Bone marrow (tissue), 2 donors: ENCODE results near the gene PDYN.

ENCODE experiments used
- DNase-seq, 2 donors: peaks; one replicate each; lab custom pipeline; 2025; lab: John Stamatoyannopoulos, UW

The PDYN gene

DNA sequence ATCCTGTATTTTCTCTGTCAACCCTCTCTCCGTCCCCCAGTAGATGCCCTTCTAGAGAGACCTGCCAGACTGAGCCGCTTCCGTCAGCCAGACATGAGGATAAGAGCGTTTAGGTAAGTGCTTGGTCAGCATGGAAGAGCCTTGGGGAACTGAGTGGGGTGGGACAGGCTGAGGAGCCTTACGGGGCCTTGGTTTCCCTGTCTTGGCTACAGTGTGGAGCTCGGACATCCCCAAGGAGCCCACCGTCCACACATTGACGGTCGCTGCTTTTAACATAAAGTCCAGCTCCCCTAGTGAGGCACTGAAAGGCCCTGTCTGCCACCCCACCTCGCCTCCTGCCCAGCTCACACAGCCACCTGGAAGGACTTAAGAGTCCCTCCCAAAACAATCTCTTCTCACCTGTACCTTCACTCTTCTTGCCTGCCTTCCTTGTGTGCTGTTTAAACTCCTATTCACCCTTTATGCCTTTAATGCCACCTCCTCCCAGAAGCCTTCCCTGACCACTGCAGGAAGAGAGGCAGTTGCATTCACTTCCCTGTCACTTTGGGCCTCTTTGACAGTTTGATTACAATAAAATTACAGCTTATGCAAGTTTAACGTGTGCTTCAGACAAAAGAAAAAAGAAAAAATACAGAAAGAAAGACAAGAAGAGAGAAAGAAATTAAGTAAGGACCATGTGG is 42.3 kb downstream of the PDYN start:
- DNase-seq = no peak

DNA sequence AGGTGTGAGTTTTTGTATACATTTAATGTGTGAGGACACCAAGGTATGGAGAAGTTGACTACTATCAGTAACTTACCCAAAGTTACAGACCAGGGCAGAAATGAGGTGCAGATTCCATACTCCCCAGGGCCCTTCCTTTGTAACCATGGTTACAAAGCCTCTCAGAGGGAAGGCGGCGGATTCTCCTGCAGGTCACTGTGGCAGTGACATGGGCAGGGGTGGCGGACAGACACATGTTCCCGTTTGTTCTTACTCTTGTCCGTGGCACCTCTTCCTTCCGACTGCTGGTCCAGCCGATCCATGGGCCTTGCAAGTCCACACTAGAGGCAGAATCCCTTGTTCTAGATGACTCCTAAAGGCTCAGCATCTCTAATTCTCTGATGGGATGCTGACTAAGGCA is 43.0 kb downstream of the PDYN start:
- no peak for DNase-seq

DNA sequence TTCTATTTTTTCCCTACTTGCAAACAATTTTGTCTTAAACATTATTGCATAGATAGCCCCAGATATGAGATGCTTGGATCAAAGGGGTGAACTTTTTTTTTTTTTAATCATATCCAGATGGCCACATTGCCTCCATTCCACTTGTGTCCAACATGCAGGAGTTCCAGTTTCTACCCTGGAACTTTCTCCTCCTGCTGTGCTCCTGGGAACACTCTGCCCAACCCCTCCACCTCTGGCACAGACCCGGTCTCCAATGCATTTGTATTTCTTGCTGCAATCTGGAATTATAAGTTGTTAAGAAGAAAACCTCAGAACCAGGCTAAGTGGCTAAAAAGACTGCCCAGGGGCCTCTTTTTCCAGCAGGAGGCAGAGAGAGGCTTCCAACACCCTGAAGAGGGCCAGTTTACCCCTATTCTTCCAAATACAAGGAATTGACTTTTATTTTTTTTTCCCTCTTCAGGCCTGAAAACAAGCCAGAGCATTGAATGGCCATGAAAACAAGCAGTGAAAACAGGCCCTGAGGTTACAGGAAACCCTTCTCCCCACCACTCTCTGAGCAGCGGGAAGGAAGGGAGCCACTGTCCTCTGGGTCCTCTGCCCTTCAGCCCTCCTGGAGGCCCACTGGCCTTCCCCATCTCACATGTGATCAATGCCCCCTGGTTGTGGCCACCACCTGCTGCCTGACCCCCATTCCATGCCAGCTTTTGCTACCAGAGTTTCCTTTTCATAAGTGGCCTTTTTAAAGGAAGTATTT is 44.3 kb downstream of the PDYN start:
- DNase-seq = no peak

- DNase-seq = no peak
Measured at GRCh38 chr20:1947535-1947846, 46.4 kb downstream of the PDYN start.

DNA sequence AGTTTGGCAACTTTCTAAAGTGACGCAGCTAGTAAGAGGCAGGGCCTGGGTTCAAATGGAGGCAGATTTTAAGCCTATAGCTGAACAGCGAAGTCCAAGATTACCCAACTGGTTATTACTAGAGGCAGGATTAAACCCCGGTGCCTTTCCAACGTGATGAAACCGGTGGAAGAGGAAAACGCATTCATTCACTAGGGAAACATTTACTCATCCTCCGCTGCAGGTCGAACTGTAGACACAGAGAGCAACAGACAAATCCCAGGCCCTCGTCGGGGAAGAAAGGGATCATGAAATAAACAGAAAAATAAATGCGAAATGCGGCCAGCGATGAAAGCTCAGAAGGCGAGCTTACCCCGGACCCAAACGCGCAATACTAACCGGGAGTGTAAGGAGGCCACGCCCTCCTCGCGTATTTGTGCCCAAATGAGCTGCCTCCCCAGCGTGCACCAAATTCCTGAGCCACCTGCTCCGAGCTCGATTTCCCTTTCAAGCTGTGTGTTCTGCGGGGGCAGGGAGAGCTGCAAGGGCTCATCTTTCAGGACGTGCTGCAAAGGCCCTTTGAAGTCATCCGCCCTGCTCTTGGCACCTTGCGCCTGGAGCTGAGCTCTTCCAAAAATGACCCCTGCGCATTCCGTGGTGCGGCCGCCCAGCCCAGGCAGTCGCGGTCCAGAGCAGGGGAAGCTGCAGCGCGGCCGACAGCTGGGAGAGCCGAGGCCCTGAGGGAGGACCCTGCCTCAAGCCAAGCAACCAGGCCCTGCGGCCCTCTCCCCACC is 46.9 kb downstream of the PDYN start:
- DNase-seq = peak in 1 of 2 donors; percentile 23

- DNase-seq = no peak
Measured at GRCh38 chr20:1946442-1946761, 47.5 kb downstream of the PDYN start.

DNA sequence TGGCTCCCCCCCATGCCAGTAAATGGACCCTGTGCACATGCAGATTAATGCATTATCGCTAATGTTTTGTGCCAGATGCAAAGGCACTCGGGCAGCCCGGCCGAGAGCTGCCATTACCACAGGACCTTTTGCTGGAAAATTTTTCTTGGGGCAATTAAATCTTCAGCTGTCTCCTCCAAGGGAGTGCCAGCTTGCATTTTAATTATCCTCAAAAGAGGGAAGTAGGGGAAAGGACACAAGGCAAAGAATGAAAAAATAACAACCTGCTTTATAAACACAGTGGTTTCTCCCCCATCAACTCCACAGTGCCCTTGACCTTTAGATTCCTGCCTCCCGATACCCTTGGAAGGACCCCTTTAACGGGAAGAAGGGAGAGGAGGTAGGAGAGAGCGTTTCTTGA is 48.2 kb downstream of the PDYN start:
- no peak for DNase-seq

GRCh38 chr20:1945134-1945618 is 48.7 kb downstream of the PDYN start:
- peak in 1 of 2 donors; percentile 72 for DNase-seq

- DNase-seq = no peak
Measured at GRCh38 chr20:1944345-1945091, 49.3 kb downstream of the PDYN start.

GRCh38 chr20:1943275-1944002 is 50.4 kb downstream of the PDYN start:
- DNase-seq = peak in 1 of 2 donors; percentile 15

GRCh38 chr20:1942486-1943274 is 51.2 kb downstream of the PDYN start:
- DNase-seq = no peak

DNA sequence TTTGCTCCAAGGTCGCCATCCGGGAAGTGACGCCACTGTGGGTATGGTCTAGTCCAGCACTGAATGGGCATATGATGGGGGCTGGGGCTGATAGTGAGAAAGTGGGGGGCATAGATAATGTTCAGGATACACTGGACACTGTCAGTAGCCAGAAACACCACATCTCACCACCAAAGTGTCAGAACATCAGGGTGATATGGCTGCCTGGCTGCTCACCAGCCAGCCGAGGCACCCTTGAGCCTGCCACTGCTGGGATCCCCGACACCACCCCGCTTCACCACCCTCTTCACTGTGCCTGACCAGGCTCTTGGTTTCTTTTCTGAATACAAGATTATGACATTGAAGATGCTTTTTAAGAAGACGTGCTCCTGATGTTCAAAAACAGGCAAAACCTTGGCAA is 51.8 kb downstream of the PDYN start:
- DNase-seq = no peak

GRCh38 chr20:1941226-1941625 is 52.6 kb downstream of the PDYN start:
- no peak for DNase-seq

DNA sequence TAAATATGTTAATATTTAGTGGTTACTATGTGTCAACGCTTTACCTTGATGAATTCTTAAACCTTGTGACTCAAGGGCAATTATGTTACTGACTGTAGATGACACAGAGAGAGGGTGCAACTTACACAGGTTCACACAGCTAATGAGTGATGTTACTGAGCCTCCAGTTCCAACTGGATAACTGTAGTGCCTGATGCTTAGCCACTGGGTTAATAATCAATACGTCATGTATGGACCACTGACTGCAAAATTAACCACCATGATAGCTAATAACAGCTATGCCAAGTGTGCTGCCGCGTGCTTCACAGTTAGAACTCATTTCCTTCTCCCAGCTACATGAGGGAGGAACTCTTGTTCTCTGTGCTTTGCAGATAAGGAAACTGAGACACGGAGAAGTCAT is 53.3 kb downstream of the PDYN start:
- no peak for DNase-seq

- no peak for DNase-seq
Measured at GRCh38 chr20:1939270-1939595, 54.6 kb downstream of the PDYN start.

DNA sequence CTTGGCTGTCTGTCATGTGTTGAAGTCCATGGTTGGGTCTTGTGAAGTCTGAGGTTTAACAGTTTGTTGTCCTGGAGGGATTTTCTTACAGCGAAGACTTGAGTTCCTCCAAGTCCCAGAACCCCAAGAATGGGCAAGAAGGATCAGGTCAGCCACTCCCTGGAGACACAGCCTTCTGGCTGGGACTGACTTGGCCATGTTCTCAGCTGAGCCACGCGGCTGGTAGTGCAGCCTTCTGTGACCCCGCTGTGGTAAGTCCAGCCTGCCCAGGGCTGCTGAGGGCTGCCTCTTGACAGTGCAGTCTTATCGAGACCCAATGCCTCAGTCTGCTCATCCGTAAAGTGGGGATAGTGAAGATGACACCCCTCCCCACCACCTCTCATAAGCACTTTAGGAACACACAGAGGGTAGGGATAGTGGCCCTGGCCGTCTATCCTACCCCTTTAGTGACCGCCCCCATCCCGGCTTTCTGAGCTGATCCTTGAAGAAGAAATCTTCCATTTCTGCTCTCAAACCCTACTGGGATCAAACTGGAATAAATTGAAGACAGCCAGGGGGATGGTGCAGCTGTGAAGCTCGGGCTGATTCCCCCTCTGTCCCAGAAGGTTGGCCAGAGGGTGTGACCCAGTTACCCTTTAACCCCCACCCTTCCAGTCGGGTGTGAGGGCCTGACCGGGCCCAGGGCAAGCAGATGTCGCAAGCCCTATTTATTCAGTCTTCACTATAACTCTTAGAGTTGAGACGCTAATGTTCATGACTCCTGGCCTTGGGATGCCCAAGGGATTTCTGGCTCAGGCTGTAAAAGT is 55.2 kb downstream of the PDYN start:
- DNase-seq = no peak

DNA sequence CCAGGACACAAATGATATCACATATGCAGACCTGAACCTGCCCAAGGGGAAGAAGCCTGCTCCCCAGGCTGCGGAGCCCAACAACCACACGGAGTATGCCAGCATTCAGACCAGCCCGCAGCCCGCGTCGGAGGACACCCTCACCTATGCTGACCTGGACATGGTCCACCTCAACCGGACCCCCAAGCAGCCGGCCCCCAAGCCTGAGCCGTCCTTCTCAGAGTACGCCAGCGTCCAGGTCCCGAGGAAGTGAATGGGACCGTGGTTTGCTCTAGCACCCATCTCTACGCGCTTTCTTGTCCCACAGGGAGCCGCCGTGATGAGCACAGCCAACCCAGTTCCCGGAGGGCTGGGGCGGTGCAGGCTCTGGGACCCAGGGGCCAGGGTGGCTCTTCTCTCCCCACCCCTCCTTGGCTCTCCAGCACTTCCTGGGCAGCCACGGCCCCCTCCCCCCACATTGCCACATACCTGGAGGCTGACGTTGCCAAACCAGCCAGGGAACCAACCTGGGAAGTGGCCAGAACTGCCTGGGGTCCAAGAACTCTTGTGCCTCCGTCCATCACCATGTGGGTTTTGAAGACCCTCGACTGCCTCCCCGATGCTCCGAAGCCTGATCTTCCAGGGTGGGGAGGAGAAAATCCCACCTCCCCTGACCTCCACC is 56.4 kb downstream of the PDYN start:
- no peak for DNase-seq

DNA sequence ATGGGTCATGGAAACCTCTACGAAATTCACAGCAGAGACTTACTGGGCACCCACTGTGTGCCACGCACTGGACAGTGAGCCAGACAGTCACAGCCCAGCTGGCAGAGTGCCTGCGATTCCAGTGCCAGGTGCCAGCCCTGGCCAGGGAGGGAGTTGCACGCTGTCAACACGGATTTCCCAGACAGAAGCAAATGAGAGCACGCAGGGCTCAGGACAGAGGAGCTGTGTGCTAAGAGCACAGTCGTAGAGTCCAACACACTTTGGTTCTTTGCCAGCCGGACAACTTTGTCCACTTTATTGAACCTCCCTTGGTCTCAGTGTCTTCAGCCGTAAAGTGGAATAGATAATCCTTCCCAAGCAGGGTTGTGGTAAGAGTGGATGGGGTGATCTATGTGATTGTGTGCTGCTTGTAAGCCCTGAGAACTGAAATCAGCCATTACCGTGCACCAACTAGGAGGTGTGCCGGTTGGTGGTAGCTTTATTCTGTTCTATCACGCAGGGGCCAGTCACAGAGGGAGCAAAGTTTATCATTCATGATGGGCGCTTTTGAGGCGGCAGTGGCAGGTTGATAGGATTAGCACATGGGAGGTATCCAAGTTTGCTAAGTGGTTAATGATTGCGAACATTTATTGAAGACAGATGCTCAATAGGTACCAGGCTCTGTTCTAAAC is 58.0 kb downstream of the PDYN start:
- no peak for DNase-seq
